SK-N-DZ (cell line): Measurements from ENCODE around the gene DCXR.

Source experiments
- DNase-seq: peaks from one replicate; pipeline ENCODE4 v3.0.0-alpha.2; 2015; ENCODE audit warnings: low spot score

Gene DCXR

DNA sequence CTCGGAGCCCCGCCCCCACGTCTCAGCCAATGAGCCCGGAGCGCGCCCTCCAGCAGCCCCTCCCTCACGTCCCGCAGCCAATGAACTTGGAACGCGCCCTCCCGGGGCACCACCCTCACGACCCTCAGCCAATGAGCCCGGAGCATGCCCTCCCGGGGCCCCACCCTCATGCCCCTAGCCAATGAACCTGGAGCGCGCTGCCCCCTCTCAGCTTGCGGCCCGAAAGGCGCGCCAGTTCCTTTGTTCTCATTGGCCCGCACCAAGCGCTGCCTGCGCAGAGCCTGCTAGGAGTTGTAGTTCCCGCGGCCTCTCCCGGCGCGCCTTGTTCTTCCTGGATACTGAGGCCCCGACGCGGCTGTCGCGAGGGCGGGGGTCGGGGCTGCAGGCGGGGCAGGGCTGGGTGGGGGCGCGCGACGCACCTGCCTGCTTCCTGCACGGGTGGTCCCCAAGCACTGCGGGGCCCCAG, 14.5 kb downstream of the DCXR start, which contains the start of gene LRRC45:
Gene LRRC45 (plus strand): TSS at position 325 of the 466 bp plus-strand sequence. CDS start 339 bp downstream, outside the sequence.
- peak; percentile 100 for DNase-seq

DNA sequence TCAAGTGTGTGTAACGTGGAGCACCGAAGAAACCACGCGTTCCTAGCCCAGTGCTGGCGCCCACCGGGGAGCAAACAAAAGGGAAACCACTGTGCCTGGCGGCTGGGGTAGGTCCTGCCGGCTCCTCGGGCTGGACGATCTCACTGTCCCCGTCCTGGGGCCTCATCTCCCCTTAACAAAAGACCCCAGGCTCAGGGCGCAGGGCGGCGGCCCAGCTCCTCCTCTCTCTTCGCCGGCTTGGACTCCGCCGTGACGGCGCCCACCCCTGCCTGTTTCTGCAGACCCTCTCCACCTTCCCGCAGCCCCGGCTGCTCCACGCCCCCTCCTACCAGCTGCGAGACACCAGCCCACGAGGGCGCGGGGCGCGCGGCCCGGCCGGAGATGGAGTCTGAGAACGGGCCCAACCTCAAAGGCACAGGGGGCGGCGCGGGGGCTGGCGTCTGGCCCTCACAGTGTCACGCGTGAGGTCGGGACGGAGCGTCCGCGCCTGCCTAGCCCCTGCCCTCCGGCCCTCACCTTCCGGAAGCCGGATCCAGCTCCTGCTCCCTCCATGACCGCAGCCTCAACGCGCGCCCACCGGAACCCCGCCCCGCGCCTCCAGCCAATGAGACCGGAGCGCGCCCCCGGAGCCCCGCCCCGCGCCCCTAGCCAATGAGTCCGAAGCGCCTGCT, 15.1 kb downstream of the DCXR start, which contains the start of gene CENPX:
Gene CENPX (minus strand): TSS at position 569 of the 671 bp plus-strand sequence. CDS start 17 bp downstream, at position 552.
- no peak for DNase-seq

DNA sequence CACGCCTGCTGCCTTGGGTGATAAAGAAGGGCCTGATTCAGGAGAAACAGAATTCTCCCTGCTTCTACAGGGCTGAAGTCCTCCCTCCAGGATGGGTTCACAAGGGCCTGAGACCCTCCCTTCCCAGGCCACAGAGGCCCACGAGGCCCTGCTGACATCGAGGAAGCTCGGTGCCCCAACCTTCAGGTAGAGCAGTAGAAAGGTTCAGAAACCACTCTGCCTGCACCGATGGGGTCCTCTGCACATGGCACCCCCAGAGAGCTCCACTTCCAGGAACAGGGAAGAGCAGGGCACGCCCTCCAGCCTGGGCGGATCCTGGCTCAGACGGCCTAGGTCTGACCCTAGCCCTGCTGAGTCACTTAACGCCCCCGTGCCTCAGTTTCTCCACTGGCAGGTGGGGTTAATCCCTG, 15.6 kb downstream of the DCXR start:
- DNase-seq: no peak

DNA sequence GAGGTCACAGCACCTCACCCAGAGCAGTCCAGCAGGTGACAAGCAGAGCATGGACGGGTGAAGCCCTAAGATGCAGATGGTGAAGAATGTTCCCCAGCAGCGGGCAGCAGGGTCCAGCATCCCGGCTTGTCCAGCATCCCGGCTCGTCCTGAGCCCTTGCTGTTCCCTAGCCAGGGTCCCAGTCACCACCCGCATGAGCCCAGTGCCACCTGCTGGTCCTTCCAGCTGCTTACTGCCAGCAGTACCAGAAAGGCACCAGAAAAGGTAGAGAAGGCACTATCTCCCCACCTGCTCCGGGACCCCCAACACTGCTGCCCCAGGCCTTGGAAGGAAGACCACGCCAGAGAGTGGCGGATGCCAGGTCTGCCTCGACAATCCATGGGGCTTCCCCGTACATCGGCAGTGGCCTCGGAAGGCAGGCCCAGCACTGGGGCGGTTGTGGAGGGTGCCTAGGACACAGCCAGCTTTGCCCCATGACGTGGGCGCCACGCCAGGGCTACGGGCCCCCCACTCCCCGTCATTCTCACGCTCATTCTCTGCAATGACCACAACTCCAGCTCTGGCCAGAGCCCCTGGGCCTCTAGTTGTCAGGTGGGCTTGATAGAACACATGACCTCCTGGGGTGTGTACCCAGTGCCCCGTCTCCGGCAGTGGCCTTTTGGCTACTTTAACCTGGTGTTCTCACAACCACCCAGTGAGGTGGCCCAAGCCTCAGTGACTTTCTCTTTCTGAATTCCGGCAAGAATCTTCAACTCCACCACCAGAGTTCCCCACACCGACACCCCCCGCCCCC, 16.2 kb downstream of the DCXR start:
- peak; percentile 85 for DNase-seq

DNA sequence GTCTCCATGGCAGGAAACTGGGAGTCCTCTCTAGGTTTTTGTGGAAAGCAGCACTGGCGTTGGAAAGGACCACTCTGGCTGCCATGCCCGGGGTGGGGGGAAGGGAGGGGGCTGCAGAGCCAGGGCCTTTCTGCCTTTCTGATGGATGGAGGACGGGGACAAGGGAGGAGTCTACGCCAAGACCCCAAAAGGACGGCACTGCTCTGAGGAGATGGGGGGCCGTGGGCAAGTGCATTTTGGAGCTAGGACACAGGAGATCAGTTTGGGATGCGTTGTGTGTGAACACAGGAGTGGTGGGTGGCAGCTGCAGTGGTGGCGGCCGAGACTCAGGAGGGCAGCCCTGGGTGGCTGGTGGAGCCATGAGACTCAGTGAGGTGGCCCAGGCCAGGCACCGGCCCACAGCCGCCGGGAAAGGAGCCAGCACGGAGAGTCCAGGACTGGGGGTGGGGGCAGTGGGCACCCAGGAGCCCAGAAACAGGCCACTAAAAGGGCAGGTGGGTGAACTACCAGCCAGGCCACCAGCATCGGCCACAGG, 16.9 kb downstream of the DCXR start:
- no peak for DNase-seq

DNA sequence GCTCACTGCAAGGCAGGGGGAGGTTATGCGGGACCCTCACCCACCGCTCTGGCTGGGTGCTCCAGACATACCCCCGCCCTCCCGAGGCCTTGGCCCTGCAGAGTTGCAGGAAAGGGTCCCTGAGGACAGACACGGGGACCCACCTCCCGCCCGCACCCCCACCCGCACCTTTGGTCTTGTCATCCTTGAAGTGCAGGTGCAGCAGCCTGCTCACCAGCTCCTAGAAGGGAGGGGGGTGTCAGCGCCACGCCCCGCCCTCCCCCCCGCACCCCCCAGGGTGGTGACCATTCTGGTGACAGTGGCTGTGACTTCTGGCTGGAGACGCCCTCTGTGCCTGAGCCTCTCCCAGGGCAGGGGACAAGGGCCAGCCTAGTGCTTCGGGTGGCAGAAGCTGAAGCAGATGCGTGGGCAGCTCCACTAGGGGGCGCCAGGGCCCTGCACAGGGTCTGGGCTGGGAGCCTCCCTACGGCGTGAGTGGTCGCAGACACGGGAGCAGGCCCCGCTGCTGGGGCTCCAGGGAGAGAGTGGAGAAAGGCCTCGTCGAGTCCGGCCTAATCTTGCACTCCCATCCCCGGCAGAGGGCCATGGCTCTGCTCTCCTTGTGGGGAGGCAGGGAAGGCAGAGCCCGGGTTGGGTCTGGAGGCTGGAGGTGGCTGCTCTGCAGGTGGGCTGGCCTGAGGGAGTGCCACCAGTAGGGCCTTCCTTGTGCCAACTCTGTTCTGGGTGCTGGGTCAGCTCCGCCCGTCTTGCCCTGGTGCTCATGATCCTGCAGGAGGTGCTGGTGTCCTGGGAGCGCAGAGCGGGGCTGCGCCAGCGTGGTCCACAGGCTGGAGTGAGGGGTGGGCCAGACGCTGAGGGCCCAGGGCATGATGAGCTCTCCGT, 17.6 kb downstream of the DCXR start:
- DNase-seq: peak; percentile 81

DNA sequence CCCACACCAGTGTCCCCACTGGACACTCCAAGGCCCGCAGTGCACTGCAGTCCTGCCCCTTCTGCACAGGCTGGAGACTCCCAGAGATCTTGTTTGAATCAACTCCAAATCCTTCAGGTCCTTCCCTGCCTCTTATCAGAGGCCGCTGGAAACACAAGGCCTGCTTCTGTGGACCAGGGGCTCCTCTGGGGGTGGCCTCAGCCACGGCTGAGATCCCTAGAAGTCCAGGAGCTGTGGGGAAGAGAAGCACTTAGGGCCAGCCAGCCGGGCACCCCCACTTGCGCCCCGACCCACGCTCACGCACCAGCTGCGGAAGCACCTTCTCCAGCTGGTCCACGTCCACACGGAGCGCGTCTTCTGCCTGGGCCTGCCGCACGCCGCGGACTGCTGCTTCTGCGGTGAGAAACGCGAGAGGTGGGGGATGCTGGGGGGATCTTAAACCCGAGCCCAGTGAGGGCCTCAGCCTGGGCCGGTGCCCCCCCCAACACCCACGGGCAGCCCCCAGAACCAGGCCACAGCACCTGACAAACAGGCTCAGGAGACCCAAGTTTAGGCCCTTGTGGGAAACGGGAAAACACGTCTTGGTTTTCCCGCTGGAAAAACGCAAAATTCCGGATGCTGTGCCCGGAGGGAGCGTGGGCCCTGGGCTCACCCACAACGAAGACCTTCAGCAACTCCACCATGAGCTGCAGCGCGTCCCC, 18.4 kb downstream of the DCXR start:
- no peak for DNase-seq

DNA sequence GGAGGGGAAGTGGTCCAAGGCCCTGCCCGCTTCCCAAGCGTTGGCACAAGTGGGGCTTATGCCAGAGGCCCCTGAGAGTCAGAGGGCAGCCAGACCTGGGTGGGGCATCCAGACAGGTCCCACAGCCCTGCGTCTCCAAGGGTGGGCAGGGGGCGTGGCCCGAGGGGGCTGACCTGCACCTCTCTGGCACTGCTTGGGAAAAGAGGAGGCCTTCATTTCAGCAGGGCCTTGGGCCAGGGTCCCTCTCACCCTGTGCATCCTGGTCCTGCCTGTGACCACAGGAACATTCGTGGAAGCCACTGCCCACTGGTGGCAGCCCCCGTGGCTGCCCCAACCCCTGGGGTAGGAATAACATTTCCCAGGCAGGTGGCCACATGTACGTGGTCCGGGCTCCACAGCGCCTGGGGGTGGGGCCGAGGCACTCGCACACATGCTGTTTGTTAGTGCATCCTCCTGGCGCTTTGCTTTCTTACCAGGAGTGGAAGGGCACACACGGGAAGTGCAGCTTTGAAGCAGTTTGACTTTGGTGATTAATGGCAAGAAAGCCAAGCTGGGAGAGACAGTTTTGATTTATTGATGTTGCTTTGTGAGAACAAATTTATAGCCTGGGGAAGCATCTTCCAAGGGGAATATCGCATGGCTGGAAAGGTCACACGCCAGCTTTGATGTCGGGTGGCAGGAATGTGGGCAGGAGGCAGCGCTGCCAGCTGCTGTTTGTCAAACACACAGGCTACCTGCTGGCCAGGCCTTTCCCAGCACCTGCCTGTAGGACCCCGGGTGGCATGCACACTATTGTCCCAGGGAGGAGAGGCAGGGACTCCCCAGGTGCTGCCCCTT, 19.1 kb downstream of the DCXR start:
- no peak for DNase-seq

DNA sequence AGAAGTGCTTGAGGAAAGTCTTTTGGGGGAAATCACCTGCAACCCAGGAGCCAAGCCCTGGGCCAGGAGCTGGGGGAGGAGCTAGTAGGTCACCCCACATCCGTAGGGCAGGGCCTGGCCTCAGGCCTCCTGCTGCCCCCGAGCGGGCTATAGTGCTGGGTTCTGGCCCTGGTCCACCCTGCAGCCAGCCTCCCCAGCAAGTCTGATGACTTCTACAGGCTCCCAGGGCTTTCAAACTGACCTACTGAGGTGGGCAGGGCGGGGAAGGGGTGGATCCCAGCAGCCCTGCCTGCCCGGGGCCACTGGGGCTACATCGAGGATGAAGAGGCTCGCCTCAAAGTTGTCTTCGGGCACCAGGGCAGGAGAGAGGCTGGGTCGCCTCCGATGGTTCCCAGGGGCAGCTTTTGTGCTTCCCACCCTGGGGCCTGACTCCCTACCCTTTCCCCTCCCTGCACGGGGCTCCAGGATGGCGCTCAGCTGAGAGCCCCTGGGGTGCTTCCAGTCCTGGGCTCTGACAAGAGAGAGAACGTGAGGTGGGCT, 19.8 kb downstream of the DCXR start:
- DNase-seq: no peak

DNA sequence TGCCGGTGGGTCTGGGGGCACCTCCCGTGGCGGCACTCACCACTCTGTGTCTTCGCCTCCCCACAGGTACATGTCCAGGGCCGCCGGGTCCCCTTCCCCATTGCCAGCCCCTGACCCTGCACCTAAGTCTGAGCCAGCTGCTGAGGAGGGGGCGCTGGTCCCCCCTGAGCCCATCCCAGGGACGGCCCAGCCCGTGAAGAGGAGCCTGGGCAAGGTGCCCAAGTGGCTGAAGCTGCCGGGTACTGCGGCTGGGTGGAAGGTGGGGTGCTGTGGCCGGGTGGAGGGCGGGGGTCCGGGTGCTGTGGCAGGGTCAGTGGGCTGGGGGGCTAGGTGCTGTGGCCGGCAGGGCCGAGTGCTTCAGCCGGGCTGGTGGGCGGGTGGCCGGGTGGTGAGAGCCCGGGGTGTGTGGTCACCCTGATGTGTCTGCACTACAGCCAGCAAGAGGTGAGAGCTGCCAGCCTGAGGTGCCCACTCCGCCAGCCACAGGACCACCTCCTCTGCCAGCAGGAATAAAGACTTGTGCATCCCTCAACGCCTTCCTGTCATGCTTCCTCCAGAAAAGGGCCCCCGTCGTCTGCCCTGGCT, 20.5 kb downstream of the DCXR start:
- no peak for DNase-seq

DNA sequence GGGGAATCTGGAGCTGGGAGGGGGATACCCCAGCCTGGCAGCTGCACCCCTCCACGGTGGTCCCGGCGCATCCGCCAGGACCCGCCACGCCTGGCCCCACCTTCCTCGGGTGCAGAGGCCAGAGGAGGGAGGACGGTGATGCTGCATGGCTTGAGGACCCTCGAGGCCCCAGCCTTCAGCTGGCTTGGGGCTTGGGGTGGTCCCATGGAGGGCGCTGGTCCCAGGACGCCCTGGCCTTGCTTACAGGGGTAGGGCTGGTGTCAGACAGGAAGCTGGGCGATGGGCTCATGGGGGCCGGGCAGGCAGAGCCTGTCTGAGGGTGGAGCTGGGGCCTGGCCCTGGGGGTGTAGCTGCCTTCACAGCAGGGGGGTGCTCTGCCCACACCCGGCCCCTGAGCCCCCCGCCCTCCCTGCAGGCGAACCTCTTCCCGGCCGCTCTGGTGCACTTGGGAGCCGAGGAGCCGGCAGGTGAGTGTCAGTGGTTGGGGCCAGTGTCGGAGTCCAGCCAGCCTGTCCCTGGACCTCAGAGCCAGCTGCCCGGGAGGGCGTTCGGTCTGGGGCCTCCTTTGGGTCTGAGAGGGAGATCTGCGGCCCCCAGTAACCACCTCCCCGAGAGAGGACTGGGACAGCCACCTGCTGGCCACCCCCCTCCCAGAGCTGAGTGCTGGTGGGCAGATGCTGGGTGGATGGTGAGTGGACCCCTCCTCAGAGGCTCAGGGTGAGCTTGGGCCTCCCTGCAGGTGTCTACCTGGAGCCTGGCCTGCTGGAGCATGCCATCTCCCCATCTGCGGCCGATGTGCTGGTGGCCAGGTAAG, 21.2 kb downstream of the DCXR start:
- no peak for DNase-seq

DNA sequence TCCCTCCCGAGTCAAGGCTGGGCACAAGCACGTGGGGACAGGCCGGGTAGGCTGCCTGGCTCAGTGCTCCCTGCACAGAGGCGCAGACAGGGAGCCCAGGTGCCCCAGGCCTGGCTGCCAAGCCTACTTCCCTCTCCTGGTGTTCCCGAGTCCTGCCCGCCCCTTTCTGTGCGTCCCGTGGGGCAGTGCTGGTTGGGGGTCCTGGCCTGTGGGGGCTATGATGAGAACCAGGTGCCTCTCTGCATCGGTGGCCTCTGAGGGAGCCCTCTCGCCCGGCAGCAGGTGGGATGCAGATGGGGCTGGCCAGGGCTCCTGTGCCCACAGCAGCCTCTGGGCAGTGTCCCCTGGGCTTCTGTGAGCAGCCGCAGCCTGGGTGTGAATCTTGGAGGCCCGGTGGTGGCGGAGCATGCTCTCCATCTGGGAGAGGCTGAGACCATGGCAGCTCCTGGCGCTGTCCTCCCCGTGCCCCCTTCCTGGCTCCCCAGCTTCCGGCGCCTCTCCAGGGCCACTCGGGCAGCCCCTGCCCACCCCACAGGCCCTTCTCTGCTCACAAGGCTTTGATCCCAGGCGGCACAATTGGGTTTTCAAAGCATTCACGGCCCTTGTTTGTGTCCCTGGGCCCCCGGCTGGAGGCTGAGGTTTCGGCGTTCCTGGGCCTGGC, 22.1 kb downstream of the DCXR start:
- no peak for DNase-seq

DNA sequence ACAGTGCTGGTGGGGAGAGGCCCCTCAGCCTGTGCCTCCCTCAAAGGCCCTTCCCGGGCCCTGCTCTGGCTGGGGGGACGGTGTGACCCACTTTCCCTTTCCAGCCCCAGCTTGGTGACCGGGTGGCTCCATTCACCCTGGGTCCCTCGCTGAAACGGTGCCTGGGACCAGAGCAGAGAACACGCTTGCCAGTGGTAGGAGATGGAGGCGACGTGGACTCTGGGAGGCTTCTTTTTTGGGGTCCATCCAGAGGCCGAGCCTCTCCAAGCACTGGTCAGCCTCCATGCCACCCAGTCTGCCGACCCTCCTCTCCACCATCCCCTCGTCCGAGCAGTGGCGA, 22.6 kb downstream of the DCXR start:
- DNase-seq: no peak

DNA sequence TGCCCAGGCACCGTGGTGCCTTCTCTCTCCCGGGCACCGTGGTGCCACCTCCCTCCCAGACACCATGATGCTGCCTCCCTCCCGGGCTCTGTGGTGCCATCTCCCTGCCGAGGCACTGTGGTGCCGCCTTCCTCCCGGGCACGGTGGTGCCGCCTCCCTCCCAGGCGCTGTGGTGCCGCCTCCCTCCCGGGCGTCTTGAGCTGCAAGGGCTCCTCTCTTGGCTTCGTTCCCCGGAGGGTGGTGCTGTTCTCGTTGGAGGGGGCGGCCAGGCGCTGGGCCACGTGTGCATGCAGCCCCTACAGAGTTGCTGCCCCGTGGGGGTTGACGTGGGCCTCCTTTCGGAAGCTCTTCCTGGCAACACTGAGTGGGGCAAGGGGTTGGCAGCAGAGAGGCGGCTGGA, 23.1 kb downstream of the DCXR start:
- DNase-seq: no peak

DNA sequence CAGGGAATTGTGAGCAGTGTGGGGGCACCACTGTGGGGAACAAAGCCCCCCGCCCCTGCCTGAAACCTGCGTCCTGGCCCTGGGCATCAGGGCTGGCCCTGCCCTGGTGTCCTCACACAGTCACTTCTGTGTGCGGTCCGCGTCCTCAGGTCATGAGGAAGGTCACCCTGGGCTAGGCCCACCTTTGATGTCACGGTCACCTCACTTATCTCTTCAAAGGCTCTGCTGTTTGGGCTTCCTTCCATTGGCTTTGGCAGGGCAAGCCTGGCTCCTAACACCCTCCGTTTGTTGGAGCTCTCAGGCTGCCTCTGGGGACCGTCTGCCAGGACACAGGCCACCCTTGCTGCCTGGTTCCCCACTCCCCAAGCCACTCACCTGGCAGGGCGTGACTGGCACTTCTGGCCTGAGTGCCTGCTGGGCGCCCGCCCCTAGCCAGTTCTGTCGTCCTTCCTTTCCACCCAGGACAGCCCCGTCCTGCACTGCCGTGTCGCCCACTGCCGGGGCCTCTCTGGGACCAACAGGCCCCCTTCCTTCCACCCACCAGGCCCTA, 23.6 kb downstream of the DCXR start:
- no peak for DNase-seq

DNA sequence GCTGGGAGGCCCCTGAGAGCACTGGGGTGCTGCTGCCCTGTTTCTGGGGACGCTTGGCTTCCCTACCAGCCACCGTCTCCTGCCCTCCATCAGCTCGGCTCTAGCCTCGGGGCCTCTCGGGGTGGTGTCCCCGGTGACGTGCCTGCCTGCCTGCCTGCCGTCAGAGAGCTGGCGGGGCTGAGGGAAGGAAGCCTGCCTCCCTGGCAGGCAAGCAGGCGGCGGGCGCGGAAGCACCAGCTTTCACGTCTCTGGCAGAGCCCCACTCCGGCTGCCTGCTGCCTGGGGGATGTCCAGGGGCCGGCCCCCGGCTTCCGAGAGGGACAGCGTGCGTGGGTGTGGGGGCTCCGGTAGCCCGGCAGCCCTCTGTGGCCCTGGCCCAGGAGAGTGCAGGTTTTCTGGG, 24.2 kb downstream of the DCXR start:
- DNase-seq: no peak

DNA sequence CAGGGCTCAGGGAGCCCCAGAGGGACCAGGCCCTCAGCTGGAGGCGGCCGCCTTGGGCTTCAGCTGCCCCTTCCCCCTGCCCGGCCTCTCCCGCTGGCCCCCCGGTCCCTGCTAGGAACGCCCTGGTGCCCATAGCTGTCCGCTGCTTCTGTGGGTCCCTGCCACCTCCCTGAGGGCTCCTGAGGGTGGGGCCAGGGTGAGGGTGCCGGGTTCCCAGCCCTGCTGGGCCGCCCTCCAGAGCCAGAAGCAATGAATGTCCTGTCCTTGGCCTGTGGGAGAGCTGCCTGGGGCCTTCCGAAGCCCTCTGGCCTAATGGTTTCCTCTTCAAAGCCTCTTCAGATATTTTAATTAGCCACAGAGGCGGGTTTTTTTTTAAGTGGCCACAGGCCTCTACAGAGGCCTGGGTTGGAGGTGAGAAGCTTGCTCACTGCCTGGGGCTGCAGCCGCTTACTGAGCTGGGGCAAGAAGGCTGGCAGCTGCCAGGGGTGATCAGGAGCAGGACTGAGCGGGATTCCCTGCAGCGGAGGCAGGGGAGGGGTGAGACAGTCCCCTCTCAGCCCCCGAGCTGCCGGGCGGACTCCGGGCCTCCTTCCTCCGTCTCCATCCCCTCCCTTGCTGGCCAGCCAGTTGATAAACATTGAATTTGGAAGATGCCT, 24.7 kb downstream of the DCXR start:
- no peak for DNase-seq
